OCI-LY1 (cell line): ENCODE measurements around the gene NPAT.

Source experiments
- H2AFZ ChIP-seq: fragments of 200-600 bp; sonication (generic), shearing (Covaris generic); 2 replicates; pipeline ENCODE4 v1.6.0; 2014; ENCODE audit warnings: antibody characterized with exemption, mild to moderate bottlenecking, low read length
- H3F3A ChIP-seq: fragments of 200-600 bp; sonication (generic), shearing (Covaris generic); 2 replicates; pipeline ENCODE4 v1.6.0; 2014; ENCODE audit warnings: mild to moderate bottlenecking, antibody characterized with exemption, low read length, moderate library complexity; ENCODE audit not compliant: insufficient read depth
- H3K27ac ChIP-seq: fragments of 200-600 bp; sonication (generic); 2 replicates; pipeline ENCODE4 v1.5.1; 2014; ENCODE audit warnings: low read length, mixed run types, mild to moderate bottlenecking, low read depth; ENCODE audit not compliant: poor library complexity, severe bottlenecking
- H3K27me3 ChIP-seq: fragments of 200-600 bp; sonication (generic); 2 replicates; pipeline ENCODE4 v1.6.0; 2014; ENCODE audit warnings: antibody characterized with exemption, mild to moderate bottlenecking, low read length, moderate library complexity; ENCODE audit not compliant: insufficient read depth
- H3K36me3 ChIP-seq: fragments of 200-600 bp; sonication (generic); 2 replicates; pipeline ENCODE4 v1.6.1; 2014; ENCODE audit warnings: mild to moderate bottlenecking, antibody characterized with exemption, low read length, moderate library complexity, mixed read lengths; ENCODE audit not compliant: insufficient read depth
- H3K4me1 ChIP-seq: fragments of 200-600 bp; sonication (generic); 2 replicates; pipeline ENCODE4 v1.5.1; 2014; ENCODE audit warnings: mild to moderate bottlenecking, low read length, moderate library complexity; ENCODE audit not compliant: insufficient read depth, severe bottlenecking
- H3K4me2 ChIP-seq: fragments of 200-600 bp; sonication (generic), shearing (Covaris generic); 2 replicates; pipeline ENCODE4 v1.6.1; 2014; ENCODE audit warnings: low read length
- H3K4me3 ChIP-seq: fragments of 200-600 bp; sonication (generic); 2 replicates; pipeline ENCODE4 v1.5.1; 2014; ENCODE audit warnings: low read length, low read depth, mild to moderate bottlenecking, mixed read lengths; ENCODE audit not compliant: poor library complexity, severe bottlenecking
- H3K79me2 ChIP-seq: fragments of 200-600 bp; shearing (Covaris generic); 2 replicates; pipeline ENCODE4 v1.6.1; 2016; ENCODE audit warnings: mixed run types, low read length, mixed read lengths; ENCODE audit not compliant: insufficient read depth
- H3K9ac ChIP-seq: fragments of 200-600 bp; sonication (generic), shearing (Covaris generic); 2 replicates; pipeline ENCODE4 v1.6.1; 2014; ENCODE audit warnings: mild to moderate bottlenecking, low read length, mixed read lengths
- H3K9me2 ChIP-seq: fragments of 200-600 bp; sonication (generic), shearing (Covaris generic); 2 replicates; pipeline ENCODE4 v1.6.1; 2014; ENCODE audit warnings: low read depth, mild to moderate bottlenecking, low read length, mixed read lengths
- H3K9me3 ChIP-seq: fragments of 200-600 bp; shearing (Covaris generic); 2 replicates; pipeline ENCODE4 v1.6.1; 2014; ENCODE audit warnings: low read length, mixed read lengths
- H4K20me1 ChIP-seq: fragments of 200-600 bp; sonication (generic), shearing (Covaris generic); 2 replicates; pipeline ENCODE4 v1.6.0; 2016; ENCODE audit warnings: mild to moderate bottlenecking, low read length; ENCODE audit not compliant: insufficient read depth
- EZH2 ChIP-seq: fragments of 200-600 bp; sonication (generic), shearing (Covaris generic); IDR thresholded peaks from 2 replicates; pipeline ENCODE4 v1.8.0; 2017; ENCODE audit warnings: borderline replicate concordance, mixed run types, mild to moderate bottlenecking, antibody characterized with exemption, low read length, moderate library complexity, mixed read lengths
- TF ChIP-seq, protein P1 (sequence below): fragments of 200-600 bp; sonication (generic), shearing (Covaris generic); IDR thresholded peaks from 2 replicates; pipeline ENCODE4 v1.5.1; 2017; ENCODE audit warnings: mild to moderate bottlenecking, antibody characterized with exemption, low read length, moderate library complexity, mixed read lengths

NPAT gene

DNA sequence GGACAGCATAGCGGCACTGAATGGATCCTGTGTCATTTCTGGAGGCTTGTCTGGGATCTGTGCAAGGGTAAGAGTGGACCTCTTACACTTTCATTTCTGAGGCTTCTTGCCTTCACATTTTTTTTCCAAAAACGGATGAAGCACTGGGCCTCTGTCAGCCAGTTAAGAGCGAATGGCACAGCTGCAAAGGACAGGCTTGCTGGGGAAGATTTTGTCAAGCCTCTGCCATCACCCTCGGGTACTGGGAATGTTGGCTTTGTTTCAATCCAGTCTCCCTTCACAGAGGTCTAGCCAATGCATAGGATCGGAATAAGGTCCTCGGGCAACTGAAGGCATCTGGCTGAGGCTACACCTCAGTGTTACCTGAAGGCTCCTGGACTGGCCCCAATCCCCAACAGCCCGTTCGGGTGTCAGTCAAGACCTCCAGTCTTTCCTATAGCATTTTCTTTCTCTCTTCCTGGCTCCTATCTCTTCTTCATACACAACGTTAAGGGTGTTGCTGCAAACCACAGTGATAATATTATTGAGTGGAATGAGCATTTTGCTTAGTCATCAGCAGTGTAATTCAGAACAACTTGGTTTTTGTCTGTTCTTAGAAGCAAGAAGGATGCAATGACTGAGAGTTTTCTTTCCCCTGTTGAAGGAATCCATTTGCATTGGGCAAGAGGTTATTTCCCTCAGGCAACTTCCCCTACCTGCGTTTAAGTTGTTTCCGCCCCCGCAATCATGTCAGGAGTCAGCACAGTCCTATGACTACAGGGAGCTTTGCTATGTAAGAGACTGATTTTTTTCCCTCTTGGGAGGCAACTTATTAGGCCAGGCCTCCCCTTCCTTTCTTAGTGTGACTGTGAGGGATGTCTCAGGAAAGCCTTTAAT lies 22.8 kb downstream of the NPAT start:
- Histone ChIP-seq H3K4me2 (no peak overlapping the region), H3K27me3 (no peaks in the 10 kb centered on the region), H3K9me3 (peaks cover 8% of the 10 kb centered on the region), H3K4me1 (no peaks in the 10 kb centered on the region), H3F3A (no peaks in the 10 kb centered on the region), H3K79me2 (peaks cover 45% of the 10 kb centered on the region), H3K9ac (no peak overlapping the region), H3K4me3 (no peak overlapping the region), H3K36me3 (peaks cover 99% of the 10 kb centered on the region), H2AFZ (no peak overlapping the region), H3K9me2 (no peaks in the 10 kb centered on the region), H3K27ac (no peak overlapping the region), H4K20me1 (no peaks in the 10 kb centered on the region)
- no peak for TF ChIP-seq EZH2
- TF ChIP-seq, protein P1, sequence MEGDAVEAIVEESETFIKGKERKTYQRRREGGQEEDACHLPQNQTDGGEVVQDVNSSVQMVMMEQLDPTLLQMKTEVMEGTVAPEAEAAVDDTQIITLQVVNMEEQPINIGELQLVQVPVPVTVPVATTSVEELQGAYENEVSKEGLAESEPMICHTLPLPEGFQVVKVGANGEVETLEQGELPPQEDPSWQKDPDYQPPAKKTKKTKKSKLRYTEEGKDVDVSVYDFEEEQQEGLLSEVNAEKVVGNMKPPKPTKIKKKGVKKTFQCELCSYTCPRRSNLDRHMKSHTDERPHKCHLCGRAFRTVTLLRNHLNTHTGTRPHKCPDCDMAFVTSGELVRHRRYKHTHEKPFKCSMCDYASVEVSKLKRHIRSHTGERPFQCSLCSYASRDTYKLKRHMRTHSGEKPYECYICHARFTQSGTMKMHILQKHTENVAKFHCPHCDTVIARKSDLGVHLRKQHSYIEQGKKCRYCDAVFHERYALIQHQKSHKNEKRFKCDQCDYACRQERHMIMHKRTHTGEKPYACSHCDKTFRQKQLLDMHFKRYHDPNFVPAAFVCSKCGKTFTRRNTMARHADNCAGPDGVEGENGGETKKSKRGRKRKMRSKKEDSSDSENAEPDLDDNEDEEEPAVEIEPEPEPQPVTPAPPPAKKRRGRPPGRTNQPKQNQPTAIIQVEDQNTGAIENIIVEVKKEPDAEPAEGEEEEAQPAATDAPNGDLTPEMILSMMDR: no peak

DNA sequence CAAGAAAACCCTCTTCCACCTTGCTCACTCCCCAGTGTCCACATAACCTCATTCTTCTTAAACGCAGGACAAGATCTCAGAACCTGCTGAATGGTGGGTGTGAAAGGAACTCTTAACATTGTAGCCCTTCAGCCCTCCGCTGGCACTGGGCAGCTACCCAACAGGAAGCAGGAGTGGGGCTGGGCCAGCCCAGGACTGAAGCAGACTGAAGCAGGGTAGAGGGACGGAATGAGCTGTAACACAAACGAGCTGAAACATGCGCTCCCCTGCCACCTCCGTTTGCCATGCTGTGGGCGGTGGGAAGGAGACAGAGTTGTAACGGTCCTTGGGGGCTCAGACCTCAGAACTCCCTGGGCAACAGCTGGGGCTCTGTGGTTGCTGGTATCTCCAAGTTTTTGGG lies 23.6 kb downstream of the NPAT start:
- no peak overlapping the region for H3K9ac ChIP-seq
- H3K27me3 ChIP-seq: no peaks in the 10 kb centered on the region
- no peaks in the 10 kb centered on the region for H3K9me2 ChIP-seq
- TF ChIP-seq, protein P1: no peak
- no peak for TF ChIP-seq EZH2
- H3K4me2 ChIP-seq: no peak overlapping the region
- H3K4me3 ChIP-seq: no peak overlapping the region
- H3K9me3 ChIP-seq: no peaks in the 10 kb centered on the region; the same call in 1 of the 2 replicates
- H3F3A ChIP-seq: no peaks in the 10 kb centered on the region
- H4K20me1 ChIP-seq: no peaks in the 10 kb centered on the region
- peaks cover 97% of the 10 kb centered on the region for H3K36me3 ChIP-seq
- peaks cover 45% of the 10 kb centered on the region for H3K79me2 ChIP-seq
- no peak overlapping the region for H3K27ac ChIP-seq
- no peak overlapping the region for H2AFZ ChIP-seq
- H3K4me1 ChIP-seq: no peaks in the 10 kb centered on the region

DNA sequence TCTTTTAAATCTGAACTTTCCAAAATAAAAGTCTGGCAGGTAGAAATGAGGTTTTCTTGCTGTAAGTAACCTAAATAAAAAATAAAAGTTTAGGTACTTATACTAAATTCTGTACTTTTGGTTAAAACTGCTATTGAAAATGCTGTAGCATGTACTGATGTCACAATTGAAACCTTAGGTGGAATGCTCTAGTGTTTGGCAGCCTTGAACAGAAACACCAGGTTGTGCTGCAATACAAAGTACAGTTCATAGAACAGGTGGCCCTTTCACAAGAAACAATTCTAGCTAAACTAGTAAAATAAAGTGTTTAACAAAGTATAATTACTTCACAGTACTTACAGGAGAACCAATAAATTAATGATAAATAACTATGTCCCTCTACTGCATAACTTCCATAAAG lies 25.1 kb downstream of the NPAT start:
- Histone ChIP-seq H3K4me3 (no peak overlapping the region), H3F3A (no peaks in the 10 kb centered on the region), H3K27me3 (no peaks in the 10 kb centered on the region), H4K20me1 (no peaks in the 10 kb centered on the region), H3K27ac (no peak overlapping the region), H3K4me1 (no peaks in the 10 kb centered on the region), H3K4me2 (no peak overlapping the region), H3K79me2 (peaks cover 40% of the 10 kb centered on the region), H3K9me3 (no peaks in the 10 kb centered on the region), H3K36me3 (peaks cover 97% of the 10 kb centered on the region), H2AFZ (no peak overlapping the region), H3K9ac (no peak overlapping the region), H3K9me2 (no peaks in the 10 kb centered on the region)
- TF ChIP-seq EZH2: no peak
- TF ChIP-seq, protein P1: no peak
